Endothelial cell of umbilical vein (primary cell): ENCODE data around the gene WNT11. TPM values are rescaled to one million over a fixed set of nuclear protein-coding genes. Genes with fewer than 3 reads are reported as not detected.
A peak's percentile ranks its signal among the peaks of the same experiment; 100 is the strongest.

ENCODE experiments used
- BruUV-seq: library from RNA; stranded (reverse); fragments of 400-500 nt; replicated peaks from 2 replicates; lab custom pipeline; 2021; lab: Mats Ljungman, UMichigan
- CTCF ChIA-PET: fragments of 300-600, 350-600 bp; sonication (Branson Sonifier 250); formaldehyde crosslinking; loops from one replicate; lab custom pipeline; 2021; ENCODE audit warnings: antibody characterized with exemption, inconsistent platforms; lab: Charles Lee
- POLR2A ChIA-PET: fragments of 300-600, 350-600 bp; sonication (Branson Sonifier 250); formaldehyde crosslinking; loops from one replicate; lab custom pipeline; 2021; ENCODE audit warnings: antibody characterized with exemption, inconsistent platforms; lab: Charles Lee
- DNase-seq: peaks from one replicate; pipeline ENCODE4 v3.0.0-alpha.2; 2011; ENCODE audit warnings: low read depth, low spot score
- FAIRE-seq: peaks from 2 replicates; lab custom pipeline; 2011; peaks lifted over from hg19 to GRCh38; lab: Jason Lieb, UNC
- H2AFZ ChIP-seq: 2 replicates; pipeline ENCODE4 v1.6.0; 2012; ENCODE audit warnings: low read depth, low read length, control low read depth, inconsistent platforms
- H3K27ac ChIP-seq: 2 replicates; pipeline ENCODE4 v1.5.1; 2011; ENCODE audit warnings: low read depth, mild to moderate bottlenecking, control low read depth, low read length, moderate library complexity; ENCODE audit not compliant: insufficient read depth
- H3K27me3 ChIP-seq, 2 experiments: 2 replicates each; pipeline versions ENCODE4 v1.6.0 to v1.6.1; 2011; ENCODE audit warnings: low read length in 2 of 2, mixed read lengths in 1 of 2; ENCODE audit not compliant: control insufficient read depth in 2 of 2, insufficient read depth in 2 of 2
- H3K36me3 ChIP-seq, 2 experiments: 2 replicates in 1 of 2; 3 replicates in 1 of 2; pipeline ENCODE4 v1.5.1; 2011; ENCODE audit warnings: low read length in 2 of 2, mild to moderate bottlenecking in 1 of 2, moderate library complexity in 1 of 2; ENCODE audit not compliant: control insufficient read depth in 2 of 2, insufficient read depth in 2 of 2; ENCODE audit errors: extremely low read depth in 1 of 2
- H3K4me1 ChIP-seq: 3 replicates; pipeline ENCODE4 v1.5.1; 2011; ENCODE audit warnings: mild to moderate bottlenecking, low read length; ENCODE audit not compliant: control insufficient read depth, insufficient read depth; ENCODE audit errors: extremely low read depth
- H3K4me2 ChIP-seq: 2 replicates; pipeline ENCODE4 v1.6.1; 2011; ENCODE audit warnings: low read length, control low read depth, mixed read lengths; ENCODE audit not compliant: insufficient read depth
- H3K4me3 ChIP-seq, 3 experiments: fragments of 200-600 bp in 1 of 3; sonication (generic), shearing (Covaris generic) in 1 of 3; replicated peaks in 1 of 3; 2 replicates each; pipeline ENCODE4 v1.5.1; 2011 to 2016; ENCODE audit warnings: control low read depth in 3 of 3, low read length in 3 of 3, mild to moderate bottlenecking in 2 of 3, inconsistent platforms in 1 of 3, low read depth in 1 of 3, moderate library complexity in 1 of 3; ENCODE audit not compliant: insufficient read depth in 1 of 3
- H3K79me2 ChIP-seq: 2 replicates; pipeline ENCODE4 v1.6.0; 2012; ENCODE audit warnings: low read length, inconsistent platforms; ENCODE audit not compliant: control insufficient read depth, insufficient read depth
- H3K9ac ChIP-seq: replicated peaks from 2 replicates; pipeline ENCODE3; 2011; ENCODE audit warnings: low read length, control low read depth; ENCODE audit not compliant: insufficient read depth; ENCODE audit errors: extremely low read depth
- H3K9me1 ChIP-seq: replicated peaks from 3 replicates; pipeline ENCODE4 v1.6.0; 2011; ENCODE audit warnings: mild to moderate bottlenecking, low read length; ENCODE audit not compliant: control insufficient read depth, insufficient read depth; ENCODE audit errors: extremely low read depth
- H3K9me3 ChIP-seq: replicated peaks from 2 replicates; pipeline ENCODE4 v1.5.1; 2012; ENCODE audit warnings: low read length, inconsistent platforms; ENCODE audit not compliant: control insufficient read depth, insufficient read depth
- H4K20me1 ChIP-seq: replicated peaks from 2 replicates; pipeline ENCODE3; 2011; ENCODE audit warnings: mild to moderate bottlenecking, low read length; ENCODE audit not compliant: control insufficient read depth, insufficient read depth; ENCODE audit errors: extremely low read depth
- EZH2 ChIP-seq: IDR thresholded peaks from 2 replicates; pipeline ENCODE4 v1.6.1; 2012; ENCODE audit warnings: borderline replicate concordance, low read depth, mild to moderate bottlenecking, moderate library complexity, low read length, inconsistent platforms; ENCODE audit not compliant: severe bottlenecking
- FOS ChIP-seq: IDR thresholded peaks from 2 replicates; pipeline ENCODE4 v1.6.1; 2011; ENCODE audit warnings: mild to moderate bottlenecking, low read length, moderate library complexity, borderline replicate concordance; ENCODE audit not compliant: insufficient read depth
- GATA2 ChIP-seq: IDR thresholded peaks from 2 replicates; pipeline ENCODE4 v1.7.0; 2011; ENCODE audit warnings: low read depth, mild to moderate bottlenecking, moderate library complexity, mixed read lengths, low read length; ENCODE audit not compliant: insufficient read length, insufficient read depth
- JUN ChIP-seq: IDR thresholded peaks from 2 replicates; pipeline ENCODE4 v1.6.1; 2011; ENCODE audit warnings: borderline replicate concordance, low read depth; ENCODE audit not compliant: insufficient read length, insufficient read depth
- MYC ChIP-seq: IDR thresholded peaks from one replicate; pipeline ENCODE4 v1.6.1; 2011; ENCODE audit warnings: mild to moderate bottlenecking, low read depth, low read length
- POLR2A ChIP-seq: IDR thresholded peaks from 2 replicates; pipeline ENCODE4 v1.6.1; 2012; ENCODE audit warnings: low read depth, mild to moderate bottlenecking, control low read depth, low read length
- POLR2AphosphoS5 ChIP-seq: IDR thresholded peaks from 2 replicates; pipeline ENCODE4 v1.6.1; 2012; ENCODE audit warnings: low read depth, mild to moderate bottlenecking, control low read depth, low read length, moderate library complexity; ENCODE audit not compliant: insufficient read depth
- dilution Hi-C: fragments of 300-500 bp; cut with MboI; formaldehyde crosslinking; loops from one replicate; pipeline ENCODE4 v1.15.0; 2019; ENCODE audit warnings: low sequenced_read_pairs; ENCODE audit not compliant: extremely low pct_ligation_motif_present
- intact Hi-C: fragments of 100-400 bp; cut with micrococcal nuclease; formaldehyde crosslinking; loops from one replicate; pipeline ENCODE4 v1.10.0; 2022
- polyA plus RNA-seq, 4 experiments: library from polyadenylated mRNA; depleted of rRNA in 3 of 4; stranded (reverse) in 3 of 4; unstranded in 1 of 4; fragments of >200 nt; gene quantifications; 2 replicates each; pipeline versions ENCODE4 v1.2.1 to v1.2.3, GENCODE V29; 2011 to 2012; ENCODE audit warnings: missing spikeins in 1 of 4
- total RNA-seq: library from RNA; stranded (reverse); gene quantifications from 2 replicates; pipeline ENCODE4 v1.2.3, GENCODE V29; 2021
- TF ChIP-seq, protein P1 (sequence below): IDR thresholded peaks from 2 replicates; pipeline ENCODE4 v1.6.1; 2011; ENCODE audit not compliant: insufficient read depth, insufficient read length
- TF ChIP-seq, protein P2 (sequence below), 2 donors: IDR thresholded peaks; 1 replicate in 1 of 2; 2 replicates in 1 of 2; pipeline ENCODE4 v1.5.1; 2011; ENCODE audit warnings: low read length in 2 of 2, mild to moderate bottlenecking in 2 of 2, moderate library complexity in 2 of 2, control low read depth in 1 of 2, inconsistent platforms in 1 of 2, low read depth in 1 of 2; ENCODE audit not compliant: insufficient read depth in 1 of 2; ENCODE audit errors: extremely low read depth in 1 of 2

WNT11 gene
- total and polyA plus RNA-seq, 2 donors (not counting 3 experiments of a cell fraction or from before 2014, with no cell fraction given): not detected

DNA sequence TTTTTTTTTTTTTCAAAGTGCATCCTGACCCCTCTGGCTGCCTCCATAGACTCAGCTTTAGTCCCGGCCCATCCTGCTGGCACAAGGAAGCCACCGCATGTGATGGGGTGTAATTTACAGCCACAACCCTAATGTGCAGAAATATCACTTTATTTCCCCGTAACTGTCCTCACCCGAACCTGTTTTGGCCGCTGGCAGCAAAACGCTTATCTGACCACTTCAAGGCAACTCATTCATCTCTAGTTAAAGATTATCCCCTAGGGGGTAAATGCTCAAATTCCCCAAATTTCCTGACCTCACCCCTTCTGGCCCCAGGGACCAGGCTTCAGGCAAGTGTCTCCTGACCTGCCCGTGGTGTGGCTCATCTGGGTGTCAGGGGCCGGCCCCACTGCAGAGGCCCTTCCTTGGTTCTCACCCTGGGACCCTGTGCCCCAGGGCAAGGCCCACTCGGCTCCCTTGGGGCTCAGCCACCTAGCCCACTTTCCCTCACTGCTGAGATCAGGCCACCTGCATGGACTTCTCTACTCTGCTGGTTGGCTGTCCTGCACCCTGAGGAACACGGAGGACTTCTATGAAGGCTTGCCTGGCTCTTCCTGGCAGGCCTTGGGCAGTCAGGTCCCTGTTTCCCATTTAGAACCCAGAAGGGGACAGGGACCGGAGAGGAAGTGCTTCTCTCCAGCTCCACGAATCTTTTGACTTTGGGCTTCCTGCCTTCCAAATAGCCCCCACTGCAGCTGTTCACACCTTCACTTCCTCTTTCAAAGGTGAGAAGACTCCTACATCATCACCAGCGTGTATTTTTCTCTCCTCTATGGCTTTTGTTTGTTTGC lies 53.3 kb downstream of the WNT11 start:
- H3K9me3 ChIP-seq: no peaks in the 10 kb centered on the region
- no peaks in the 10 kb centered on the region for H4K20me1 ChIP-seq
- ChIA-PET CTCF (interaction anchor here (0.6 to 2.6 kb wide), 91 partner anchors 8 to 554 kb away, joined by 3 to 288 read pairs (median 5); partner anchors contain the start of gene UVRAG), POLR2A (no interaction called here)
- H3K27me3 ChIP-seq: no peaks in the 10 kb centered on the region
- H3K9ac ChIP-seq: no peak overlapping the region
- dilution Hi-C loops: no loop called here
- no peaks in the 10 kb centered on the region for H3K4me1 ChIP-seq
- DNase-seq (no peak), FAIRE-seq (no peak)
- H3K27ac ChIP-seq: no peak overlapping the region
- BruUV-seq: no TSS peak
- intact Hi-C loops: loop anchor here (1.0 to 5.0 kb wide), 5 partner anchors 121 to 447 kb away; no protein-coding TSS in a partner anchor
- H2AFZ ChIP-seq: peak overlapping the region; percentile 83
- H3K36me3 ChIP-seq: no peaks in the 10 kb centered on the region
- peak overlapping the region; percentile 62 for H3K4me2 ChIP-seq
- H3K9me1 ChIP-seq: no peaks in the 10 kb centered on the region
- no peaks in the 10 kb centered on the region for H3K79me2 ChIP-seq
- H3K4me3 ChIP-seq: peak overlapping the region in 1 of 3 experiments; percentile 25
- TF ChIP-seq JUN (no peak), MYC (no peak), POLR2A (no peak), POLR2AphosphoS5 (no peak), GATA2 (no peak), EZH2 (no peak), FOS (no peak)
- TF ChIP-seq, protein P1, sequence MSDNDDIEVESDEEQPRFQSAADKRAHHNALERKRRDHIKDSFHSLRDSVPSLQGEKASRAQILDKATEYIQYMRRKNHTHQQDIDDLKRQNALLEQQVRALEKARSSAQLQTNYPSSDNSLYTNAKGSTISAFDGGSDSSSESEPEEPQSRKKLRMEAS: no peak
- TF ChIP-seq, protein P2, sequence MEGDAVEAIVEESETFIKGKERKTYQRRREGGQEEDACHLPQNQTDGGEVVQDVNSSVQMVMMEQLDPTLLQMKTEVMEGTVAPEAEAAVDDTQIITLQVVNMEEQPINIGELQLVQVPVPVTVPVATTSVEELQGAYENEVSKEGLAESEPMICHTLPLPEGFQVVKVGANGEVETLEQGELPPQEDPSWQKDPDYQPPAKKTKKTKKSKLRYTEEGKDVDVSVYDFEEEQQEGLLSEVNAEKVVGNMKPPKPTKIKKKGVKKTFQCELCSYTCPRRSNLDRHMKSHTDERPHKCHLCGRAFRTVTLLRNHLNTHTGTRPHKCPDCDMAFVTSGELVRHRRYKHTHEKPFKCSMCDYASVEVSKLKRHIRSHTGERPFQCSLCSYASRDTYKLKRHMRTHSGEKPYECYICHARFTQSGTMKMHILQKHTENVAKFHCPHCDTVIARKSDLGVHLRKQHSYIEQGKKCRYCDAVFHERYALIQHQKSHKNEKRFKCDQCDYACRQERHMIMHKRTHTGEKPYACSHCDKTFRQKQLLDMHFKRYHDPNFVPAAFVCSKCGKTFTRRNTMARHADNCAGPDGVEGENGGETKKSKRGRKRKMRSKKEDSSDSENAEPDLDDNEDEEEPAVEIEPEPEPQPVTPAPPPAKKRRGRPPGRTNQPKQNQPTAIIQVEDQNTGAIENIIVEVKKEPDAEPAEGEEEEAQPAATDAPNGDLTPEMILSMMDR (IDR thresholded peaks at IDR 0.05; ENCODE audit: extremely low read depth in 1 of 2, insufficient read depth in 1 of 2, low read depth in 1 of 2, low read length in 2 of 2): no peak
